Activated CD4-positive, alpha-beta T cell treated with anti-CD3 and anti-CD28 coated beads, Interleukin-2, amount 50 U/mL, for 4 hours (primary cell): ENCODE measurements around the gene OR14C36.
"Not testable (repeated sequence)": the region's sequence is repeated elsewhere in the genome, so short reads cannot be mapped to it uniquely, and the experiment has no call there.

Experiments
- DNase-seq, 2 experiments: peaks; one replicate each; pipeline ENCODE4 v3.0.0-alpha.2; 2020

The OR14C36 gene

GRCh38 chr1:248348475-248348874 lies at the start of gene OR14C36:
TSS of gene OR14C36 (plus strand) at chr1:248348775. CDS start at chr1:248348775, 0 bp downstream.
- no peak for DNase-seq

GRCh38 chr1:248303324-248303723 lies 45.3 kb upstream of the OR14C36 start, which contains the start of gene OR2T12:
TSS of gene OR2T12 (minus strand) at chr1:248303424. CDS start at chr1:248295578, 7,846 bp downstream.
- no peak for DNase-seq

- DNase-seq = not testable (repeated sequence)
Measured at GRCh38 chr1:248305672-248306071, 42.9 kb upstream of the OR14C36 start.

- no peak for DNase-seq
Measured at GRCh38 chr1:248306103-248306502, 42.5 kb upstream of the OR14C36 start.

GRCh38 chr1:248306740-248307139 lies 41.8 kb upstream of the OR14C36 start:
- DNase-seq = not testable (repeated sequence)

- DNase-seq = no peak
Measured at GRCh38 chr1:248316796-248317195, 31.8 kb upstream of the OR14C36 start.

- no peak for DNase-seq
Measured at GRCh38 chr1:248324468-248324867, 24.1 kb upstream of the OR14C36 start, which contains the start of gene OR2M7. TSS of gene OR2M7 (minus strand) at chr1:248324568. CDS start at chr1:248324568, 0 bp downstream.

GRCh38 chr1:248343451-248343850 lies 5.1 kb upstream of the OR14C36 start:
- no peak for DNase-seq

GRCh38 chr1:248359415-248359814 lies 10.8 kb downstream of the OR14C36 start:
- no peak for DNase-seq

GRCh38 chr1:248361121-248361715 lies 12.6 kb downstream of the OR14C36 start, which contains the start of gene OR2T4:
TSS of gene OR2T4 (plus strand) at chr1:248361665. CDS start at chr1:248361665, 0 bp downstream.
- DNase-seq = no peak

GRCh38 chr1:248366609-248367008 lies 18.0 kb downstream of the OR14C36 start:
- DNase-seq = no peak

GRCh38 chr1:248372394-248372793 lies 23.8 kb downstream of the OR14C36 start:
- DNase-seq = no peak

- no peak for DNase-seq
Measured at GRCh38 chr1:248373761-248374160, 25.2 kb downstream of the OR14C36 start.

GRCh38 chr1:248375446-248375845 lies 26.9 kb downstream of the OR14C36 start, which contains the start of gene OR2T6:
TSS of gene OR2T6 (plus strand) at chr1:248375746. CDS start at chr1:248387609, 11,863 bp downstream.
- no peak for DNase-seq

- no peak for DNase-seq
Measured at GRCh38 chr1:248376916-248377315, 28.3 kb downstream of the OR14C36 start.

GRCh38 chr1:248380854-248381253 lies 32.3 kb downstream of the OR14C36 start:
- no peak for DNase-seq

- no peak for DNase-seq
Measured at GRCh38 chr1:248388426-248388825, 39.9 kb downstream of the OR14C36 start.

- no peak for DNase-seq
Measured at GRCh38 chr1:248393050-248393449, 44.5 kb downstream of the OR14C36 start.
